Measurements from ENCODE around the gene CHIC2.
"Not testable (repeated sequence)": the region's sequence is repeated elsewhere in the genome, so short reads cannot be mapped to it uniquely, and the experiment has no call there.

CHIC2 gene

DNA sequence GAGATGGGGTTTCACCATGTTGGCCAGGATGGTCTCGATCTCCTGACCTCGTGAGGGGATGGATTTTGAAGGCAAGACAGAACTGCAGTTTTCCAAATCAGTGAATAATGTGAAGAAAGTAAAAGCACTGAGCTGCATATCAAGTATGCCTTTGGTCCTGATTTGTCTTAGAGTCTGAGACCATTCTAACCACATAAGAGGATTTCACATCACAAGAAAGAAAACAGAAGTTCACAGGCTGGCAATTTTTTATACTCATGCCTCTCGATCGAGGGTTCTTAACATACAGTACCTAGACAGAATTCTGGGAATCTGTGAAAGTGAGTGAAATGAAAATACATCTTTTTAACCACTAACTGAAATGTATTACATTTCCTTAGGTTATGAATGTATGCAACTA is 23.3 kb downstream of the CHIC2 start:
- no peak overlapping the region for H3K4me3 ChIP-seq (ENCODE audit: low read depth in 1 of 2, low read length in 2 of 2)
- H3K4me1 ChIP-seq (ENCODE audit: control insufficient read depth in 1 of 2, insufficient read depth in 2 of 2, low read length in 2 of 2): no peaks in the 10 kb centered on the region
- no peaks in the 10 kb centered on the region for H3K9me3 ChIP-seq (ENCODE audit: control insufficient read depth in 1 of 2, low read length in 2 of 2)
- H3K36me3 ChIP-seq (ENCODE audit: control insufficient read depth in 1 of 2, insufficient read depth in 2 of 2, low read length in 2 of 2): peaks cover 4% of the 10 kb centered on the region in 2 donors
- no peak overlapping the region for H3K9ac ChIP-seq (ENCODE audit: low read depth in 1 of 2, low read length in 2 of 2)
- H3K27ac ChIP-seq (ENCODE audit: low read depth, low read length): no peak overlapping the region
- no peaks in the 10 kb centered on the region for H3K27me3 ChIP-seq (ENCODE audit: control insufficient read depth in 1 of 2, insufficient read depth in 2 of 2, low read length in 2 of 2)

DNA sequence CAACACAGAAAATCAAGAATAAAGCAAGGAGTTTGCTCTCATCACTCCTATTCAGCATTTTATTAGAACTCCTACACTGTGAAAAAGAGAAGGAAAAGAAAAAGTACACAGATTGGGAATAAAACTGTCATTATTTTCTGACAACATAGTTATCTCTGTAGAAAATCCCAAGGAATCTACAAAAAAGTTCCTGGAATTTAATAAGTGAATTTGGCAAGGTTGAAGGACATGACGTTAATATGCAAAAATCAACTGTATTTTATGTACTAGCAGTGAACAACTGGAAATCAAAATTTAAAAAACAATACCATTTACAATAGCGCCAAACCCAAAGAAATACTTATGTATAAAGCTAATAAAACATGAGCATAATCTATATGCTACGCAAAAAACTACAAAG is 26.3 kb downstream of the CHIC2 start:
- Histone ChIP-seq H3K9me3 (ENCODE audit: control insufficient read depth in 1 of 2, low read length in 2 of 2) (no peaks in the 10 kb centered on the region), H3K4me1 (ENCODE audit: control insufficient read depth in 1 of 2, insufficient read depth in 2 of 2, low read length in 2 of 2) (no peaks in the 10 kb centered on the region), H3K9ac (ENCODE audit: low read depth in 1 of 2, low read length in 2 of 2) (no peak overlapping the region), H3K36me3 (ENCODE audit: control insufficient read depth in 1 of 2, insufficient read depth in 2 of 2, low read length in 2 of 2) (peaks cover 4% of the 10 kb centered on the region in 2 donors), H3K4me3 (ENCODE audit: low read depth in 1 of 2, low read length in 2 of 2) (no peak overlapping the region), H3K27ac (ENCODE audit: low read depth, low read length) (no peak overlapping the region), H3K27me3 (ENCODE audit: control insufficient read depth in 1 of 2, insufficient read depth in 2 of 2, low read length in 2 of 2) (no peaks in the 10 kb centered on the region)

DNA sequence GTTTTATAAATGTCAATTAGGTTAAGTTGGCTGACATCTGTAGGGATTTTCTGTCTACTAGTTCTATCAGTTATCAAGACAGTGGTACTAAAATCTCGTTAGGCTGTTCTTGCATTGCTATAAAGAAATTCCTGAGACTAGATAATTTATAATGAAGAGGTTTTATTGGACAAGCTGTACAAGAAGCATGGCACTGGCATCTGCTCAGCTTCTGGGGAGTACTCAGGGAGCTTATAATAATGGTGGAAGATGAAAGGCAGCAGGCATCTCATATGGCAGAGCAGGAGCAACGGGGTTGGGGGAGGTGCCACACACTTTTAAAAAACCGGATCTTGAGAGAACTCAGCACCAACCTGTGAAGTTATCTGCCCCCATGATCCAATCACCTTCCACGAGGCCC is 28.2 kb downstream of the CHIC2 start:
- Histone ChIP-seq H3K9ac (ENCODE audit: low read depth in 1 of 2, low read length in 2 of 2) (no peak overlapping the region), H3K27me3 (ENCODE audit: control insufficient read depth in 1 of 2, insufficient read depth in 2 of 2, low read length in 2 of 2) (no peaks in the 10 kb centered on the region), H3K27ac (ENCODE audit: low read depth, low read length) (no peak overlapping the region), H3K36me3 (ENCODE audit: control insufficient read depth in 1 of 2, insufficient read depth in 2 of 2, low read length in 2 of 2) (peaks cover 0 to 4% of the 10 kb centered on the region in 2 donors), H3K9me3 (ENCODE audit: control insufficient read depth in 1 of 2, low read length in 2 of 2) (no peaks in the 10 kb centered on the region), H3K4me3 (ENCODE audit: low read depth in 1 of 2, low read length in 2 of 2) (no peak overlapping the region), H3K4me1 (ENCODE audit: control insufficient read depth in 1 of 2, insufficient read depth in 2 of 2, low read length in 2 of 2) (no peaks in the 10 kb centered on the region)

DNA sequence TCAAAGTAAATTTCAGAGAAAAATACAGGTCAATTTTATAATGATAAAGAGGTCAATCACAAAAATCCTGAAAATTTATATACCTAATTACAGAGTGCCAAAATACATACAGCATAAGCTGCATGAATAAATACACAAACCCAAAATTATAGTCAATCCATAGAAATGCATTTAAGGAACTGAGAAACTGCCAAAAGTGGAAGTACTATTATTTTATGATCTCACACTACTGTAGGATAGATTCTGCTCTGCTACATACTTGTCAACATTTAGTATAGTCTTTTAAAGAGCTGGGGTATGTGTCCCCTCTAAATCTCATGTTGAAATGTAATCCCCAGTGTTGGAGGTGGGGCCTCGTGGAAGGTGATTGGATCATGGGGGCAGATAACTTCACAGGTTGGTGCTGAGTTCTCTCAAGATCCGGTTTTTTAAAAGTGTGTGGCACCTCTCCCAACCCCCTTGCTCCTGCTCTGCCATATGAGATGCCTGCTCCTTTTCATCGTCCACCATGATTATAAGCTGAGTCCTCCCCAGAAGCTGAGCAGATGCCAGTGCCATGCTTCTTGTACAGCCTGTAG is 31.8 kb downstream of the CHIC2 start:
- H3K9ac ChIP-seq (ENCODE audit: low read depth in 1 of 2, low read length in 2 of 2): no peak overlapping the region
- H3K9me3 ChIP-seq (ENCODE audit: control insufficient read depth in 1 of 2, low read length in 2 of 2): no peaks in the 10 kb centered on the region
- H3K4me1 ChIP-seq (ENCODE audit: control insufficient read depth in 1 of 2, insufficient read depth in 2 of 2, low read length in 2 of 2): no peaks in the 10 kb centered on the region
- no peaks in the 10 kb centered on the region for H3K27me3 ChIP-seq (ENCODE audit: control insufficient read depth in 1 of 2, insufficient read depth in 2 of 2, low read length in 2 of 2)
- peaks cover 0 to 7% of the 10 kb centered on the region in 2 donors for H3K36me3 ChIP-seq (ENCODE audit: control insufficient read depth in 1 of 2, insufficient read depth in 2 of 2, low read length in 2 of 2)
- H3K27ac ChIP-seq (ENCODE audit: low read depth, low read length): no peak overlapping the region
- no peak overlapping the region for H3K4me3 ChIP-seq (ENCODE audit: low read depth in 1 of 2, low read length in 2 of 2)

DNA sequence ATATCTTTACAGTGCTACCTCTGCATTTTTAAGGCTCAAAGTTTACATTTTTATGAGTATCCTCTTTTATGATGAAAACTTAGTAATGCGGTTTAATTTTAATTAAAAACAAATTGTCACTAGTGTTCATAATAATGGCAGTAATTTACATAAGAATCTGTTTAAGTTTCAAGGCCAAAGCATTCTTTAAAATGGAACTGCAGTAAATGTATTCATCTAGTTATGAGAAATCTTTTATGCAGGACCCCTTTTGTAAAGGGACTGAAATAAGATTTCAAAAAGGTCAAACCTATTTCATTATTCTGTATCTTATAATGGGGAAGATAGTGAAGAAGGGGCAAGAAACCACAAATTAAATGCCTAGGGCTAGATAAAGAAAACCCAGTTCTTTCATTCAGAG is 37.1 kb downstream of the CHIC2 start:
- Histone ChIP-seq H3K27ac (ENCODE audit: low read depth, low read length) (no peak overlapping the region), H3K4me1 (ENCODE audit: control insufficient read depth in 1 of 2, insufficient read depth in 2 of 2, low read length in 2 of 2) (no peaks in the 10 kb centered on the region), H3K9me3 (ENCODE audit: control insufficient read depth in 1 of 2, low read length in 2 of 2) (no peaks in the 10 kb centered on the region), H3K27me3 (ENCODE audit: control insufficient read depth in 1 of 2, insufficient read depth in 2 of 2, low read length in 2 of 2) (no peaks in the 10 kb centered on the region), H3K4me3 (ENCODE audit: low read depth in 1 of 2, low read length in 2 of 2) (no peak overlapping the region), H3K9ac (ENCODE audit: low read depth in 1 of 2, low read length in 2 of 2) (no peak overlapping the region), H3K36me3 (ENCODE audit: control insufficient read depth in 1 of 2, insufficient read depth in 2 of 2, low read length in 2 of 2) (peaks cover 0 to 4% of the 10 kb centered on the region in 2 donors)

DNA sequence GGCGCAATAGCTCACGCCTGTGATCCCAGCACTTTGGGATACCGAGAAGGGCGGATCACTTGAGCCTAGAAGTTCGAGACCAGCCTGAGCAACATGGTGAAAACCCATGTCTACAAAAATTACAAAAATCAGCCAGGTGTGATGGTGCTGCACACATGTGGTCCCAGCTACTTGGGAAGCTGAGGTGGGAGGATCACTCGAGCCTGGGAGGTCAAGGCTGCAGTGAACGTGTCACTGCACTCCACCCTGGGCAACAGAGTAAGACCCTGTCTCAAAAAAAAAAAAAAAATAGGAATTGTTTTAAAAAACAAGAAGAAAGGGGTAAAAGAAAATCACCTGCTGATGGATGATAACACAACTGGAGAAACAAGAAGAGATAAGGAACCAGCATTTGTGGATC is 38.8 kb downstream of the CHIC2 start:
- no peak overlapping the region for H3K9ac ChIP-seq (ENCODE audit: low read depth in 1 of 2, low read length in 2 of 2)

DNA sequence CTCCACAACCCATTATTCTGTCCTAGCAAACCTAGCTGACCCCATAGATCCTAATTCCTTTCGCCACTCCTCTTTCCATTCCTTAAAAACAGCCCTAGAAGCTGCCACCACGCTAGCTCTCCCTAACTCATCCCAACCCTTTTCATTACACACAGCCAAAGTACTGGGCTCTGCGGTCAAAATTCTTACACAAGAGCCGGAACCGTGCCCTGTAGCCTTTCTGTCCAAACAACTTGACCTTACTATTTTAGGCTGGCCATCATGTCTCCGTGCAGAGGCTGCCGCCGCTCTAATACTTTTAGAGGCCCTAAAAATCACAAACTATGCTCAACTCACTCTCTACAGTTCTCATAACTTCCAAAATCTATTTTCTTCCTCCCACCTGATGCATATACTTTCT is 41.4 kb downstream of the CHIC2 start:
- not testable (repeated sequence) for H3K36me3 ChIP-seq (ENCODE audit: control insufficient read depth in 1 of 2, insufficient read depth in 2 of 2, low read length in 2 of 2); H3K27ac ChIP-seq (ENCODE audit: low read depth, low read length); H3K27me3 ChIP-seq (ENCODE audit: control insufficient read depth in 1 of 2, insufficient read depth in 2 of 2, low read length in 2 of 2); H3K9me3 ChIP-seq (ENCODE audit: control insufficient read depth in 1 of 2, low read length in 2 of 2); H3K4me3 ChIP-seq (ENCODE audit: low read depth in 1 of 2, low read length in 2 of 2); H3K9ac ChIP-seq (ENCODE audit: low read depth in 1 of 2, low read length in 2 of 2); H3K4me1 ChIP-seq (ENCODE audit: control insufficient read depth in 1 of 2, insufficient read depth in 2 of 2, low read length in 2 of 2)

More for the DNA sequence above, 38.8 kb downstream of the CHIC2 start:
- no peaks in the 10 kb centered on the region for H3K4me1 ChIP-seq (ENCODE audit: control insufficient read depth in 1 of 2, insufficient read depth in 2 of 2, low read length in 2 of 2)
- no peak overlapping the region for H3K27ac ChIP-seq (ENCODE audit: low read depth, low read length)
- H3K9me3 ChIP-seq (ENCODE audit: control insufficient read depth in 1 of 2, low read length in 2 of 2): no peaks in the 10 kb centered on the region
- H3K36me3 ChIP-seq (ENCODE audit: control insufficient read depth in 1 of 2, insufficient read depth in 2 of 2, low read length in 2 of 2): peaks cover 0 to 4% of the 10 kb centered on the region in 2 donors
- H3K27me3 ChIP-seq (ENCODE audit: control insufficient read depth in 1 of 2, insufficient read depth in 2 of 2, low read length in 2 of 2): no peaks in the 10 kb centered on the region
- H3K4me3 ChIP-seq (ENCODE audit: low read depth in 1 of 2, low read length in 2 of 2): no peak overlapping the region

DNA sequence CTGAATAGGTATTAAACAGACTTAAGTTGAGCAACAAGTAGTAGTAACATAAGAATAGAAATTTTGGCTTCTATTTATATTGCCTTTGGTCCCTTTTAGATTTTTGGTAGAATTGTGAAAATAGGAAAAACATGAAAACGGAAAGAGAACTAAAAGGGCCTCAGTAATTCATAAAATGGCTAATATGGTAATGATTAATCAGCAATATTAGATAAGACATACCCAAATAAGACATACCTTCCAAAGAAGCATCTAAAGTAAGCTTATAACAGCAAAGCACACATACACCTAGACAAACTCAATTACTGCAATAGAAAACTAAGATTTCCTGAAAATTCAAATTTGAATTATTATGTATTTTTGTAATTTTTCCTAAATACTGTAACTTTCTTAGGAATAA is 46.4 kb downstream of the CHIC2 start:
- Histone ChIP-seq H3K4me3 (ENCODE audit: low read depth in 1 of 2, low read length in 2 of 2) (no peak overlapping the region), H3K9me3 (ENCODE audit: control insufficient read depth in 1 of 2, low read length in 2 of 2) (no peaks in the 10 kb centered on the region), H3K36me3 (ENCODE audit: control insufficient read depth in 1 of 2, insufficient read depth in 2 of 2, low read length in 2 of 2) (peaks cover 0 to 8% of the 10 kb centered on the region in 2 donors), H3K9ac (ENCODE audit: low read depth in 1 of 2, low read length in 2 of 2) (no peak overlapping the region), H3K27ac (ENCODE audit: low read depth, low read length) (no peak overlapping the region), H3K27me3 (ENCODE audit: control insufficient read depth in 1 of 2, insufficient read depth in 2 of 2, low read length in 2 of 2) (no peaks in the 10 kb centered on the region), H3K4me1 (ENCODE audit: control insufficient read depth in 1 of 2, insufficient read depth in 2 of 2, low read length in 2 of 2) (no peaks in the 10 kb centered on the region)

DNA sequence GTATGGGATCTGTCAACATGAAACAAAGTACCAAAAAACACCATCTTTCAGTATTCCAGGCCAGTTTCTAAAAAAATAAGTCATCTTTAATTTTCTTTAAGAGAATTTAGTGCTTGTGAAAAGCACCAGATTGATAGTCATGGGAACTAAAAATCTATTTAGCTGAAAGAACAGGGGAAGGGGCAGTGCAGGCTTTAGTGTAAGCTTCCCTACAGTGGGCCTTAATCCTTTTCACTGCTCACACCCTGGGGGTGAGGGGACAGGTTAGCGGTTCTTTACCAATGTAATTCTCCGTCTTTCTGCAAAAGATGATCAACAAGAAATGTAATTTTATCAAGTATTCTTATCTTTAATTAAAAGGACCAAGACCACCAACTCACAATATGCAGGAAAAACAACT is 47.1 kb downstream of the CHIC2 start:
- Histone ChIP-seq H3K9ac (ENCODE audit: low read depth in 1 of 2, low read length in 2 of 2) (no peak overlapping the region), H3K36me3 (ENCODE audit: control insufficient read depth in 1 of 2, insufficient read depth in 2 of 2, low read length in 2 of 2) (peaks cover 0 to 8% of the 10 kb centered on the region in 2 donors), H3K4me3 (ENCODE audit: low read depth in 1 of 2, low read length in 2 of 2) (no peak overlapping the region), H3K27me3 (ENCODE audit: control insufficient read depth in 1 of 2, insufficient read depth in 2 of 2, low read length in 2 of 2) (no peaks in the 10 kb centered on the region), H3K4me1 (ENCODE audit: control insufficient read depth in 1 of 2, insufficient read depth in 2 of 2, low read length in 2 of 2) (no peaks in the 10 kb centered on the region), H3K9me3 (ENCODE audit: control insufficient read depth in 1 of 2, low read length in 2 of 2) (no peaks in the 10 kb centered on the region), H3K27ac (ENCODE audit: low read depth, low read length) (no peak overlapping the region)

DNA sequence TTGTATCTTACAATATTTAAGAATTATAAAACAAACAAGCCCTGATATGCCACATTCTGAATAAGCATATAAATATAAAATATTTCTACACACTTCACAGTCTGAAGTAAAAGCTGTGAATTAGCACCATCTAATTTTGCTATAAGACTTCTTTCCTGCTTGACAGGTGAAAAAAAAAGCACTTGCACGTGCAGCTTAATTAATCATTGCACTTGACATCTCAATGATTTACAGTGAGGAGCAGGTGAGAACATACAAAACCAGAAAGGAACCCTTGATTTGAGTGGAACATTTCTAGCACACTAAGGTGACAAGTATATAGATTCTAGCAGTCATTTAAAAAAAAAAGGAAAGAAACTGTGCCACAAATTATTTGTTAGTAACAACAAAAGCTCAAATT is 47.9 kb downstream of the CHIC2 start:
- Histone ChIP-seq H3K27ac (ENCODE audit: low read depth, low read length) (no peak overlapping the region), H3K4me1 (ENCODE audit: control insufficient read depth in 1 of 2, insufficient read depth in 2 of 2, low read length in 2 of 2) (no peaks in the 10 kb centered on the region), H3K36me3 (ENCODE audit: control insufficient read depth in 1 of 2, insufficient read depth in 2 of 2, low read length in 2 of 2) (peaks cover 0 to 8% of the 10 kb centered on the region in 2 donors), H3K27me3 (ENCODE audit: control insufficient read depth in 1 of 2, insufficient read depth in 2 of 2, low read length in 2 of 2) (no peaks in the 10 kb centered on the region), H3K4me3 (ENCODE audit: low read depth in 1 of 2, low read length in 2 of 2) (no peak overlapping the region), H3K9me3 (ENCODE audit: control insufficient read depth in 1 of 2, low read length in 2 of 2) (no peaks in the 10 kb centered on the region), H3K9ac (ENCODE audit: low read depth in 1 of 2, low read length in 2 of 2) (no peak overlapping the region)
